Middle frontal gyrus (tissue), 1 donor: ENCODE results near the gene TRAPPC2L.

Experiments
- DNase-seq: peaks from one replicate; pipeline ENCODE4 v3.0.0-alpha.2; 2015; ENCODE audit warnings: low spot score; ENCODE audit errors: extremely low spot score

Gene TRAPPC2L

GRCh38 chr16:88909431-88910210 lies 52.7 kb downstream of the TRAPPC2L start:
- DNase-seq: no peak

GRCh38 chr16:88910284-88911135 lies 53.6 kb downstream of the TRAPPC2L start:
- no peak for DNase-seq

GRCh38 chr16:88911136-88911945 lies 54.4 kb downstream of the TRAPPC2L start:
- no peak for DNase-seq

GRCh38 chr16:88911946-88912310 lies 55.0 kb downstream of the TRAPPC2L start:
- DNase-seq: no peak
